ENCODE results near the gene TYMP.
"Not testable (repeated sequence)": the region's sequence is repeated elsewhere in the genome, so short reads cannot be mapped to it uniquely, and the experiment has no call there.

TYMP gene

DNA sequence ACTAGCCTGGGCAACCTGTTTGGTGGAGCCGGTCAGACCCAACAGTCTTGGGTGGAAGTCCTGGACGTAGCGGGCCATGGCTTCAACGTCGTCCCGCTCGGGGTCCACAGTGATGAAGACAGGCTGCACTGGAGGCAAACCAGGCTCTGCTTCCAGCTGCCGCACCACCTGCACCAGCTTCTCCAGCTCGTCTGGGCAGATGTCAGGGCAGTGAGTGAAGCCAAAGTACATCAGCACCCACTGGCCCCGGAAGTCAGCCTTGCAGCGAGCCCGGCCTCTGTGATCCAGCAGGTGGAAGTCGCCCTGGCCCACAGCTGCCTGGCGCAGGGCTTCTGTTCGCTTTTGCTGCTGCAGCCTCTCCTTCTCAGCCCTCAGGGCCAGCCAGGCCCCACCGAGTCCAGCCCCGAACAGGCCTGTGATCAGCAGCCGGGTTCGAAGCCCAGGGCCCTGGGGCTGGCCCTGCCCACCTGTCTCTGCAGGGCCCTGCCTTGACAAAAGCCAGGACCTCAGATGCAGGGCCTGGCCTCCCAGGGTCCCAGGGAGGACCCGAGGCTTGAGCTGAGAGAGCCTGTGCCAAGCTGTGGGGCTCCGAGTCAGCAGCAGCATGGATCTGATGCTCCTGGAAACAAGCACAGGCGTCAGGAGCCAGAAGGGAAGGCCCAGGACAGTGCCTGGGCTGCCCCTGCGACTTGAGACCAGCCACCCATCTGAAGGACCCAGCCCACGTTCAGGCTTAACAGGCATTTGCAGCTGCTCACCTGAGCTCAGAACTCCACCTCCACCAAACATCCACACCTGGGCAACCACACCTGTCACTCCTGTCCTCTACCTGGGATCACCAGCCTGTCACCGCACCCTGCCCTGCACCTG is 5.8 kb downstream of the TYMP start:
- no peak for DNase-seq (ENCODE audit: low spot score)

- no peak for DNase-seq (ENCODE audit: low spot score)
These were observed 6.4 kb downstream of the TYMP start for GRCh38 chr22:50523458-50523805.

DNA sequence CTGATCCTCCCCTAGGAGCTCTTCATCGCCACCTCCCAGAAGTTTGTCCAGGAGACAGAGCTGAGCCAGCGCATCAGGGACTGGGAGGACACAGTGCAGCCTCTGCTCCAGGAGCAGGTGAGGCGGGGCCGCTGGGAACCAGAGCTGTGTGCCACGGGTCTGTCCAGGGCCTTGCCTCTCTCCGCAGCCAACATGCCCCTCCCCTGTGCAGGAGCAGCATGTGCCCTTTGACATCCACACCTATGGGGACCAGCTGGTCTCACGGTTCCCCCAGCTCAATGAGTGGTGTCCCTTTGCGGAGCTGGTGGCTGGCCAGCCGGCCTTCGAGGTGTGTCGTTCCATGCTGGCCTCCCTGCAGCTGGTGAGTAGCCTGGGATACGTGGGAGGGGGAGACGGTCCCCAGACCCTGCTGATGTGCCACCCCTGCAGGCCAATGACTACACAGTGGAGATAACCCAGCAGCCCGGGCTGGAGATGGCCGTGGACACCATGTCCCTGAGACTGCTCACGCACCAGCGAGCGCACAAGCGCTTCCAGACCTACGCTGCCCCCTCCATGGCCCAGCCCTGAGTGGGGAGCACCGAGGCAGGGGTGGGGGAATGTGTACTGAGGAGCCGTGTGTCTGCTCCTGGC is 6.9 kb downstream of the TYMP start:
- DNase-seq (ENCODE audit: low spot score) = no peak

- no peak for DNase-seq (ENCODE audit: low spot score)
These were observed 7.5 kb downstream of the TYMP start for GRCh38 chr22:50522208-50522805.

DNA sequence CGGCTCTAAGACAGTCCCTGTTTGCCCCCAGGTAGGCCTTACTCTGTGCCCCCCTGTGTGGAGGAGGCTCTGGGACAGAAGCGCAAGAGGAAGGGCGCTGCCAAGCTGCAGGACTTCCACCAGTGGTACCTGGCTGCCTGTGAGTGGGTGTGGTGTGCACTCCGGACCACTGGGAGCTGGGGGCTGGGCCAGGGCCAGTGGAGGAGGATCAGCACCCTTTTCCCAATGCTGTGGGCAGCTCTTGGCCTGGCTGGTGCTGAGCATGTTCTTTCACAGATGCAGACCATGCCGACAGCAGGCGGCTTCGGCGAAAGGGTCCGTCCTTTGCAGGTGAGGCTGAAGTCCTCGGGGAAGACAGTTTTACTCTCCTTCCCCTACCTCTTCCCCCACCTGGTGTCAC is 8.1 kb downstream of the TYMP start:
- DNase-seq (ENCODE audit: low spot score) = no peak

GRCh38 chr22:50520826-50521453 is 8.9 kb downstream of the TYMP start:
- no peak for DNase-seq (ENCODE audit: low spot score)

DNA sequence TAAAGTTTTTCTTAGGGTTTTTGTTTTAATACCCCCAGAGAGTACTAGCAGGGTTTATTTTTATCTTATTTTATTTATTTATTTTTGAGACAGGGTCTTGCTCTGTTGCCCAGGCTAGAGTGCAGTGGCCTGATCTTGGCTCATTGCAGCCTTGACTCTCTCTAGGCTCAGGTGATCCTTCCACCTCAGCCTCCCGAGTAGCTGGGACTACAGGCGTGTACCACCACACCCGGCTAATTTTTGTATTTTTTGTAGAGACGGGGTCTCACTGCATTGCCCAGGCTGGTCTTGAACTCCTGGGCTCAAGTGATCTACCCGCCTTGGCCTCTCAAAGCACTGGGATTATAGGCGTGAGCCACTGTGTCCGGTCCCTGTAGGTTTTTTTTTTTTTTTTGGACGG is 9.6 kb downstream of the TYMP start:
- DNase-seq (ENCODE audit: low spot score) = not testable (repeated sequence)

DNA sequence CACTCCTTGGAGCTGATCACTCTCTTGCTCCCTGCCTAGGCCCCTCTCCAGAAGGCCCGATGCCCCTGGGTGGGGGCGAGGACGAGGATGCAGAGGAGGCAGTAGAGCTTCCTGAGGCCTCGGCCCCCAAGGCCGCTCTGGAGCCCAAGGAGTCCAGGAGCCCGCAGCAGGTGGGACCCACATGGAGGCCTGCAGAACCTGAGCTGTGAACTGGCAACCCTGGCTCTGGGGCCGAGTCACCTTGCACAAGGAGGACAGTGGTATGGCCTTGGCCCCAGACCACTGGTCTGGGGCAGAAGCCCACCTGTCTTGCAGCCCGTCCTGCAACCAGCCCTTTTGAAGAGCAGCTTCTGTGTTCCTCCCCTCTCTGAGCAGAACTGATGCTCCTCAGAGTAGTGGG is 10.7 kb downstream of the TYMP start:
- DNase-seq (ENCODE audit: low spot score) = no peak

GRCh38 chr22:50518606-50519005 is 11.2 kb downstream of the TYMP start:
- DNase-seq (ENCODE audit: low spot score) = no peak

DNA sequence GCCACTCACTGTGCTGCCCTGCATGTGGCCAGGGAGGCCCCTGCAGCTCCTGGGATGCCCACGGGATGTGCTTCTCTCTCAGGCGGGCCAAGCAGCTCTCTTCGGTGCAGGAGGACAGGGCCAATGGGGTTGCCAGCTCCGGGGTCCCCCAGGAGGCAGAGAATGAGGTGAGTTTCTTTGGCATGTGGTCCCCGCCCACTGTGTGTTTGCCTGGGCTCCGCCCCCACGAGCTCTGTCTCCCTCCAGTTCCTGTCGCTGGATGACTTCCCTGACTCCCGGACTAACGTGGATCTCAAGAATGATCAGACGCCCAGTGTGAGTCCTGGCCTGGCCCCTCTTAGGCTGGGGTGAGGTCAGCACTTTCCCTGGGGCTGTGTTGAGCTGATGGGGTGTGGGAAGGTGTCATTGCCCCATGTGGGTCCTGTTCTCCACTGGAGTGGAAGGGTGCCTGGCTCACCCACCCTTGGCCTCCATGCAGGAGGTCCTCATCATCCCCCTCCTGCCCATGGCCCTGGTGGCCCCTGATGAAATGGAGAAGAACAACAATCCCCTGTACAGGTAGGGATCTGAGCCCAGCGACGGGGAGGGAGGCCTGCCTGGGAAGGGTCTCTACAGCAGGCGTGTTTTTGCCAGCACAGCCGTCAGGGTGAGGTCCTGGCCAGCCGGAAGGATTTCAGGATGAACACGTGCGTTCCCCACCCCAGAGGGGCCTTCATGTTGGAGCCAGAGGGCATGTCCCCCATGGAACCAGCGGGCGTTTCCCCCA is 12.1 kb downstream of the TYMP start:
- DNase-seq (ENCODE audit: low spot score) = no peak

GRCh38 chr22:50516891-50517290 is 12.9 kb downstream of the TYMP start:
- no peak for DNase-seq (ENCODE audit: low spot score)

DNA sequence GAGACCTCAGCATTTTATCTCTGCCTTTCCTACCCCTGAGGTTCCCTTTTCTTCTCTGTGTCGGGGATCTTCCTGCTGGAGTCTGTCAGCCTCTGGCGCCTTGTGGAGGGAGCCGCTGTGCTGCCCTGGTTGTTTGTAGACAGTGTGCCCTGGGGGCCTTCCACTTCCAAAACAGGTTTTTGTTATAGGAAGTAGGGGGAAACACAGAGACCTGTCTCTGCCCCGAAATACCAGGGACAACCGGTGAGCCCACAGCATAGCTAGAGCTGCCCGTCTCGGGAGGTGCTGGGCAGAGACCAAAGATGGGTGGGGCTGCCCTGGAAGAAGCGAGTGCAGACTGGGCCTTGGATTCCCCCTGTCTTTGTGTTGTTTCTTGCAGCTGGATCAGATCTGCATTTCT is 13.7 kb downstream of the TYMP start:
- DNase-seq (ENCODE audit: low spot score) = no peak

DNA sequence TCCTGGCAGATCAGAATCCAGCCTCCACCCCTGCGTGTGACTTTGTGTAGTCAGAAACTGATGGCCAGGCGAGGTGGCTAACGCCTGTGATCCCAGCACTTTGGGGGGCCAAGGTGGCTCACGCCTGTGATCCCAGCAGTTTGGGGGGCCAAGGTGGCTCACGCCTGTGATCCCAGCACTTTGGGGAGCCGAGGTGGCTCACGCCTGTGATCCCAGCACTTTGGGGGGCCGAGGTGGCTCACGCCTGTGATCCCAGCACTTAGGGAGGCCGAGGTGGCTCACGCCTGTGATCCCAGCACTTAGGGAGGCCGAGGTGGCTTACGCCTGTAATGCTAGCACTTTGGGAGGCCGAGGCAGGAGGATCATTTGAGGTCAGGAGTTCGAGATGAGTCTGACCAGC is 16.6 kb downstream of the TYMP start:
- no peak for DNase-seq (ENCODE audit: low spot score)

DNA sequence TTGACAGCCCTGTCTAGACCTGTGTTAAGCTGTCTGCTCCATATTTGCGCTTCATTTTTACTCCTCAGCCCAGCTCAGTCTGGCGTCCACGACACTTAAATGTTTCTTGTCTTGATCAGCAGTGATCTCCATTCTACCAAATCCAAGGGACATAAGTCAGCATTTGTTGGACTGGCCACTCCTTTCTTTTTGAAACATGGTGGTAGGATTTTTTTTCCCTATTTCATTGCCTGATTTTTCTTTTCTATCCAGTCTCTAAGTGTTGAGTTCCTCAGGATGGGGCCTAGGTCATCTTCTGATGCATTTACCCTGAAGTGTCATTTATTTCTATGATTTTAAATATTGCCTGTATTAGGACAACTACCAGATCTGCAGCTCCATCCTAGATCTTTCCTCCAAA is 20.9 kb downstream of the TYMP start:
- DNase-seq (ENCODE audit: low spot score) = no peak

- DNase-seq (ENCODE audit: low spot score) = peak; percentile 98
These were observed 21.6 kb downstream of the TYMP start, which contains the start of gene NCAPH2 for GRCh38 chr22:50507991-50508884. Gene NCAPH2 (plus strand): TSS chr22:50508224. CDS start chr22:50508338, 114 bp downstream.

DNA sequence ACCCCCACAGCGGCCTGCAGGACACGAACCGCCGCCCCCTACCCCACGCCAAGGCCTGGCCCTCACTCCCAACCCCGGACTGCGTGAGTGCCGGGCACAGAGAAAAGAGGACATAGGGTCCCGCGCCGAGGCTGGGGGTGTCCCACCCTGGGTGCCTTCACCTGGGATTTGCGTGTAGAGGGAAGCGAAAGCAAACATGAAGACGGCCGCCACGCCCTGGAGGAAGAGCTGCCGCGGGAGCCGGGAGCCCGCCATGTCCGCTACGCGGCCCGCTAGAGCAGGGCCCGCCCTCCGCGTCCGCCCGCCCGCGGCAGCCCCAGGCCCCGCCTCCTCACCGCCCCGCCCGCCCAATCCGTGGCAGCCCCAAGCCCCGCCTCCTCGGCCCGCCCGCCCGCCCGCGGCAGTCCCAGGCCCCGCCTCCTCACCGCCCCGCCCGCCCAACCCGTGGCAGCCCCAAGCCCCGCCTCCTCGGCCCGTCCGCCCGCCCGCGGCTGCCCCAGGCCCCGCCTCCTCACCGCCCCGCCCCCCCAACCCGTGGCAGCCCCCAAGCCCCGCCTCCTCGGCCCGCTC is 22.3 kb downstream of the TYMP start, which contains the start of gene LMF2:
LMF2 (minus strand) TSS at position 282 of the 570 bp plus-strand sequence; CDS start at position 255, 27 bp downstream.
- no peak for DNase-seq (ENCODE audit: low spot score)

GRCh38 chr22:50506611-50507420 is 23.0 kb downstream of the TYMP start:
- no peak for DNase-seq (ENCODE audit: low spot score)

DNA sequence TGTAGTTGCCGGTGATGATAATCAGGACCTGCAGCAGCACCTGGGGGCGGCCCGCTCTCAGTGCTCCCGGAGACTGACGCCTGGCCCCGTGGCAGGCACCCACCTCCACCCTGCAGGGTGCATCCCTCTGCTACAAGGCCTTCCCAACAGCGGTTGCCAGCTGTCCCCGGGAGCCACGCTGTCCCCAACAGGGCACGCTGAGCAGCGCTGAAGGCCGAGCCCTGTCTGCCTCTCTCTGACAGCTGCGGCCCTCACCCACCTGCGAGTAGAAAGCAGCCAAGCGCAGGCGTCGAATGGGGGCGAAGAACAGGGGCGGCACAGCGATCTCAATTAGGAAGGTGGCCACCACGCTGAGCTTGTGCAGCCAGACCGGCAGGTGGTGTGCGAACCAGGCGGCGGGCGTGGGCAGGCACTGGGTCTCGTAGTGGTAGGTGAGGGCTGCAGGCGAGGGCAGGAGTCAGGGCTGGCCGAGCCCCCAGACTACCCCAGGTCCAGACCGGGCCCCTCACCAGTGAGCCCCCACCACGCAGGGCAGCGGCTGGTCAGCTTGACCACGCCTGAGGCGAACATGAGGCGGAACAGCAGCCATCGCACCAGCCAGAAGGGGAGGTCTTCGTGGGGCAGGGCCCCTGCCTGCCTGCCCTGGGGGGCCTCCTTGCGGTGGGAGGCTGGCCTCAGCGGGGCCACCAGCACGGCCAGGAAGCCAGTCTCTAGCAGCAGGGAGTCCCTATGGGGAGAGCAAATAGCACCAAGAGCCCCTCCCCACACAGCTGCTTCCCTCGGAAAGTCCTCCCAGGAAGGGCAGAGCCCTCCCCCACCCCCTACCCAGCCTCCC is 23.8 kb downstream of the TYMP start:
- DNase-seq (ENCODE audit: low spot score) = no peak
